Trophoblast cell (in vitro differentiated cells and primary cell): ENCODE results near the gene GTSE1.

Experiments
- DNase-seq, 2 donors: peaks; one replicate each; pipeline ENCODE4 v3.0.0-alpha.2; 2016
- H2AFZ ChIP-seq: 2 replicates; pipeline ENCODE4 v1.6.1; 2013; ENCODE audit warnings: low read length, moderate library complexity, mild to moderate bottlenecking; ENCODE audit not compliant: insufficient read depth, poor library complexity
- H2AK5ac ChIP-seq: 2 replicates; pipeline ENCODE4 v1.6.1; 2013; ENCODE audit warnings: mild to moderate bottlenecking, low read length
- H2BK120ac ChIP-seq: 2 replicates; pipeline ENCODE4 v1.6.1; 2013; ENCODE audit warnings: low read length, mild to moderate bottlenecking, moderate library complexity; ENCODE audit not compliant: insufficient read depth, poor library complexity
- H2BK12ac ChIP-seq: 2 replicates; pipeline ENCODE4 v1.6.1; 2013; ENCODE audit warnings: mild to moderate bottlenecking, low read length, moderate library complexity
- H2BK5ac ChIP-seq: 2 replicates; pipeline ENCODE4 v1.6.1; 2013; ENCODE audit warnings: low read length, low read depth, moderate library complexity, mild to moderate bottlenecking; ENCODE audit not compliant: poor library complexity
- H3K14ac ChIP-seq: 2 replicates; pipeline ENCODE4 v1.6.1; 2013; ENCODE audit warnings: mild to moderate bottlenecking, low read length
- H3K18ac ChIP-seq: 2 replicates; pipeline ENCODE4 v1.6.1; 2013; ENCODE audit warnings: mild to moderate bottlenecking, low read length
- H3K23ac ChIP-seq: 2 replicates; pipeline ENCODE4 v1.6.1; 2013; ENCODE audit warnings: low read length
- H3K27ac ChIP-seq: 2 replicates; pipeline ENCODE4 v1.5.1; 2013; ENCODE audit warnings: low read depth, mild to moderate bottlenecking, inconsistent platforms, low read length, moderate library complexity
- H3K27me3 ChIP-seq: 2 replicates; pipeline ENCODE4 v1.6.1; 2013; ENCODE audit warnings: inconsistent platforms, mild to moderate bottlenecking, low read length, moderate library complexity; ENCODE audit not compliant: insufficient read depth
- H3K36me3 ChIP-seq, 2 experiments: 1 replicate in 1 of 2; 2 replicates in 1 of 2; pipeline ENCODE4 v1.6.1; 2013; ENCODE audit warnings: low read length in 2 of 2, mild to moderate bottlenecking in 2 of 2, moderate library complexity in 1 of 2; ENCODE audit not compliant: insufficient read depth in 2 of 2, control insufficient read depth in 1 of 2
- H3K4ac ChIP-seq: 2 replicates; pipeline ENCODE4 v1.6.1; 2013; ENCODE audit warnings: low read depth, mild to moderate bottlenecking, low read length, moderate library complexity
- H3K4me1 ChIP-seq, 2 experiments: 1 replicate in 1 of 2; 2 replicates in 1 of 2; pipeline ENCODE4 v1.6.1; 2013; ENCODE audit warnings: low read length in 2 of 2, mild to moderate bottlenecking in 2 of 2, moderate library complexity in 1 of 2; ENCODE audit not compliant: insufficient read depth in 2 of 2, control insufficient read depth in 1 of 2
- H3K4me2 ChIP-seq: 2 replicates; pipeline ENCODE4 v1.6.1; 2013; ENCODE audit warnings: inconsistent platforms, mild to moderate bottlenecking, low read length, moderate library complexity
- H3K4me3 ChIP-seq: 2 replicates; pipeline ENCODE4 v1.5.1; 2013; ENCODE audit warnings: mild to moderate bottlenecking, low read depth, low read length, inconsistent platforms
- H3K79me1 ChIP-seq: one replicate; pipeline ENCODE4 v1.6.1; 2013; ENCODE audit warnings: low read length
- H3K79me2 ChIP-seq: 2 replicates; pipeline ENCODE4 v1.6.1; 2013; ENCODE audit warnings: low read length, mild to moderate bottlenecking; ENCODE audit not compliant: control insufficient read depth, insufficient read depth, poor library complexity
- H3K9ac ChIP-seq: 2 replicates; pipeline ENCODE4 v1.6.1; 2013; ENCODE audit warnings: mild to moderate bottlenecking, low read length
- H3K9me3 ChIP-seq: 2 replicates; pipeline ENCODE4 v1.6.1; 2013; ENCODE audit warnings: low read depth, mild to moderate bottlenecking, control low read depth, inconsistent platforms, low read length; ENCODE audit not compliant: insufficient read depth
- H4K12ac ChIP-seq: 2 replicates; pipeline ENCODE4 v1.6.1; 2013; ENCODE audit warnings: low read depth, mild to moderate bottlenecking, low read length, moderate library complexity
- H4K8ac ChIP-seq: 2 replicates; pipeline ENCODE4 v1.6.1; 2013; ENCODE audit warnings: low read depth, mild to moderate bottlenecking, low read length, moderate library complexity
- H4K91ac ChIP-seq: one replicate; pipeline ENCODE4 v1.6.1; 2013; ENCODE audit warnings: low read depth, mild to moderate bottlenecking, low read length, moderate library complexity
- WGBS: extraction: QIAGEN DNeasy Blood & Tissue Kit; methylation state at CpG from one replicate; pipeline ENCODE4 v1.1.7; 2013; ENCODE audit warnings: missing lambda C conversion rate; ENCODE audit not compliant: insufficient read length, insufficient coverage; ENCODE audit errors: extremely low coverage; 5-methylcytosine and 5-hydroxymethylcytosine counted together

The GTSE1 gene

GRCh38 chr22:46251266-46251665 is 45.4 kb upstream of the GTSE1 start:
- Histone ChIP-seq H4K12ac (no peak overlapping the region), H2AK5ac (no peak overlapping the region), H3K79me2 (peaks cover 9% of the 10 kb centered on the region), H3K4me3 (no peak overlapping the region), H3K18ac (no peak overlapping the region), H3K27ac (no peak overlapping the region), H2AFZ (no peak overlapping the region), H3K36me3 (no peaks in the 10 kb centered on the region), H2BK5ac (no peak overlapping the region), H2BK120ac (no peak overlapping the region), H3K4ac (no peak overlapping the region), H4K8ac (no peak overlapping the region), H2BK12ac (no peak overlapping the region), H4K91ac (no peak overlapping the region), H3K9ac (no peak overlapping the region), H3K23ac (no peak overlapping the region), H3K27me3 (no peaks in the 10 kb centered on the region), H3K4me2 (no peak overlapping the region), H3K14ac (no peak overlapping the region), H3K4me1 (peaks cover 7 to 9% of the 10 kb centered on the region in 2 experiments), H3K79me1 (peaks cover 10% of the 10 kb centered on the region), H3K9me3 (peaks cover 1% of the 10 kb centered on the region)
- WGBS, result no CpG with 5 or more reads among the region's 7 CpGs
- no peak for DNase-seq

- no peak overlapping the region for H3K14ac ChIP-seq
- H3K9me3 ChIP-seq, result peaks cover 1% of the 10 kb centered on the region
- H2BK12ac ChIP-seq, result no peak overlapping the region
- H3K4me1 ChIP-seq, result peaks cover 7 to 9% of the 10 kb centered on the region in 2 experiments
- H4K8ac ChIP-seq, result no peak overlapping the region
- H3K4me2 ChIP-seq, result no peak overlapping the region
- H3K27ac ChIP-seq, result no peak overlapping the region
- H4K12ac ChIP-seq, result no peak overlapping the region
- WGBS, result no CpG with 5 or more reads among the region's 9 CpGs
- H3K18ac ChIP-seq, result no peak overlapping the region
- no peak overlapping the region for H3K9ac ChIP-seq
- H2BK5ac ChIP-seq, result no peak overlapping the region
- H4K91ac ChIP-seq, result no peak overlapping the region
- no peaks in the 10 kb centered on the region for H3K36me3 ChIP-seq
- no peak overlapping the region for H2BK120ac ChIP-seq
- peaks cover 10% of the 10 kb centered on the region for H3K79me1 ChIP-seq
- H2AFZ ChIP-seq, result no peak overlapping the region
- H3K23ac ChIP-seq, result no peak overlapping the region
- DNase-seq, result no peak
- no peak overlapping the region for H2AK5ac ChIP-seq
- peaks cover 9% of the 10 kb centered on the region for H3K79me2 ChIP-seq
- no peak overlapping the region for H3K4ac ChIP-seq
- H3K4me3 ChIP-seq, result no peak overlapping the region
- H3K27me3 ChIP-seq, result no peaks in the 10 kb centered on the region
Observed at GRCh38 chr22:46251816-46252380, 44.8 kb upstream of the GTSE1 start.

- H3K14ac ChIP-seq, result no peak overlapping the region
- no CpG with 5 or more reads among the region's 8 CpGs for WGBS
- no peak overlapping the region for H2BK120ac ChIP-seq
- H4K91ac ChIP-seq, result no peak overlapping the region
- no peak overlapping the region for H2AFZ ChIP-seq
- H3K79me1 ChIP-seq, result no peaks in the 10 kb centered on the region
- no peak overlapping the region for H3K4me3 ChIP-seq
- H3K18ac ChIP-seq, result no peak overlapping the region
- DNase-seq, result no peak
- no peak overlapping the region for H2AK5ac ChIP-seq
- H3K79me2 ChIP-seq, result no peaks in the 10 kb centered on the region
- H3K4ac ChIP-seq, result no peak overlapping the region
- no peaks in the 10 kb centered on the region for H3K36me3 ChIP-seq
- peaks cover 2% of the 10 kb centered on the region for H3K27me3 ChIP-seq
- H4K12ac ChIP-seq, result no peak overlapping the region
- no peak overlapping the region for H2BK12ac ChIP-seq
- no peak overlapping the region for H4K8ac ChIP-seq
- no peak overlapping the region for H2BK5ac ChIP-seq
- no peaks in the 10 kb centered on the region for H3K4me1 ChIP-seq
- H3K9ac ChIP-seq, result no peak overlapping the region
- H3K23ac ChIP-seq, result no peak overlapping the region
- H3K4me2 ChIP-seq, result no peak overlapping the region
- H3K27ac ChIP-seq, result no peak overlapping the region
- H3K9me3 ChIP-seq, result peaks cover 4% of the 10 kb centered on the region
Observed at GRCh38 chr22:46256358-46256958, 40.2 kb upstream of the GTSE1 start.

DNA sequence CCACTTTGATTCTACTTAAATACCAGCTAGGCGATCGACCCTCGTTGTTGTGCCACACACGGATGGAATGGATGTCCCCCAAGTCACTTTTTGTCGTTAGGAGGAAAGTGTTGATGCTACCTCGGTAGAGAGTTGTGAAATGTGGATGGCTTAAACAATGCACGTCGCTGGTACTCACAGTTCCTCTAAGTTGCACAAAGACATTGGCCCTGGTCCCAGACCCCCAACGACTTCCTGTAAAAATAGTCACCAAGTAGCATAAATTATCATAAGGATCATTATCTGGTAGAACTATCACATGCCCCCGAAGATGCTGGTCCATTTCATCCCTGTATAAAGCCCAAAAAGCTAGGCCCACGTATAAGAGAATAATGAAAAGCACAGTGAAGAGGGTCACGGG is 37.3 kb upstream of the GTSE1 start:
- Histone ChIP-seq H3K36me3 (no peaks in the 10 kb centered on the region), H3K9ac (no peak overlapping the region), H3K4ac (no peak overlapping the region), H4K8ac (no peak overlapping the region), H3K4me1 (peaks cover 2 to 6% of the 10 kb centered on the region in 2 experiments), H2BK120ac (no peak overlapping the region), H3K18ac (no peak overlapping the region), H3K9me3 (peaks cover 16% of the 10 kb centered on the region), H2AFZ (no peak overlapping the region), H2BK5ac (no peak overlapping the region), H3K4me3 (no peak overlapping the region), H2AK5ac (no peak overlapping the region), H3K27me3 (peaks cover 22% of the 10 kb centered on the region), H3K14ac (no peak overlapping the region), H3K27ac (no peak overlapping the region), H3K4me2 (no peak overlapping the region), H3K79me2 (no peaks in the 10 kb centered on the region), H3K23ac (no peak overlapping the region), H4K91ac (no peak overlapping the region), H3K79me1 (no peaks in the 10 kb centered on the region), H4K12ac (no peak overlapping the region), H2BK12ac (no peak overlapping the region)
- no peak for DNase-seq
- WGBS, result no CpG with 5 or more reads among the region's 12 CpGs
